NCI-H1417 treated with DMSO at 0.1 percent for 48 hours (cell line): ENCODE data around the gene CRYBG1.

ENCODE experiments used
- DNase-seq: peaks from one replicate; lab custom pipeline; 2025; lab: John Stamatoyannopoulos, UW

CRYBG1 gene

GRCh38 chr6:106360410-106360988 lies at the start of gene CRYBG1:
TSS of gene CRYBG1 (plus strand) at chr6:106360717. CDS start at chr6:106360909, 192 bp downstream.
- DNase-seq: no peak

GRCh38 chr6:106315765-106316374 lies 44.6 kb upstream of the CRYBG1 start:
- no peak for DNase-seq

- no peak for DNase-seq
Measured at GRCh38 chr6:106316375-106316766, 44.1 kb upstream of the CRYBG1 start.

GRCh38 chr6:106318061-106318460 lies 42.5 kb upstream of the CRYBG1 start:
- DNase-seq: no peak

GRCh38 chr6:106318851-106319250 lies 41.7 kb upstream of the CRYBG1 start:
- no peak for DNase-seq

GRCh38 chr6:106321940-106322339 lies 38.6 kb upstream of the CRYBG1 start:
- DNase-seq: no peak

GRCh38 chr6:106324726-106325335 lies 35.7 kb upstream of the CRYBG1 start:
- no peak for DNase-seq

GRCh38 chr6:106325336-106326178 lies 35.0 kb upstream of the CRYBG1 start, which contains the start of gene ATG5:
TSS of gene ATG5 (minus strand) at chr6:106325760. CDS start at chr6:106316208, 9,552 bp downstream.
- DNase-seq: peak; percentile 82

- no peak for DNase-seq
Measured at GRCh38 chr6:106334646-106335448, 25.7 kb upstream of the CRYBG1 start.

GRCh38 chr6:106339334-106340029 lies 21.0 kb upstream of the CRYBG1 start:
- DNase-seq: no peak

GRCh38 chr6:106347219-106347618 lies 13.3 kb upstream of the CRYBG1 start:
- peak; percentile 79 for DNase-seq

- no peak for DNase-seq
Measured at GRCh38 chr6:106356378-106356777, 4.1 kb upstream of the CRYBG1 start.

- DNase-seq: no peak
Measured at GRCh38 chr6:106359959-106360409, 533 bp upstream of the CRYBG1 start.

- no peak for DNase-seq
Measured at GRCh38 chr6:106360989-106361430, 493 bp downstream of the CRYBG1 start.

GRCh38 chr6:106363401-106364138 lies 3.1 kb downstream of the CRYBG1 start:
- no peak for DNase-seq

GRCh38 chr6:106369739-106370138 lies 9.2 kb downstream of the CRYBG1 start:
- DNase-seq: no peak

- DNase-seq: no peak
Measured at GRCh38 chr6:106370639-106371038, 10.1 kb downstream of the CRYBG1 start.

- no peak for DNase-seq
Measured at GRCh38 chr6:106372838-106373501, 12.5 kb downstream of the CRYBG1 start.

GRCh38 chr6:106373502-106374239 lies 13.2 kb downstream of the CRYBG1 start:
- DNase-seq: no peak
